IPS DF 4.7 (cell line): ENCODE results near the gene STRA6.

Source experiments
- DNase-seq: peaks from one replicate; pipeline ENCODE4 v3.0.0-alpha.2; 2013; ENCODE audit warnings: low spot score; ENCODE audit errors: extremely low read depth

STRA6 gene

DNA sequence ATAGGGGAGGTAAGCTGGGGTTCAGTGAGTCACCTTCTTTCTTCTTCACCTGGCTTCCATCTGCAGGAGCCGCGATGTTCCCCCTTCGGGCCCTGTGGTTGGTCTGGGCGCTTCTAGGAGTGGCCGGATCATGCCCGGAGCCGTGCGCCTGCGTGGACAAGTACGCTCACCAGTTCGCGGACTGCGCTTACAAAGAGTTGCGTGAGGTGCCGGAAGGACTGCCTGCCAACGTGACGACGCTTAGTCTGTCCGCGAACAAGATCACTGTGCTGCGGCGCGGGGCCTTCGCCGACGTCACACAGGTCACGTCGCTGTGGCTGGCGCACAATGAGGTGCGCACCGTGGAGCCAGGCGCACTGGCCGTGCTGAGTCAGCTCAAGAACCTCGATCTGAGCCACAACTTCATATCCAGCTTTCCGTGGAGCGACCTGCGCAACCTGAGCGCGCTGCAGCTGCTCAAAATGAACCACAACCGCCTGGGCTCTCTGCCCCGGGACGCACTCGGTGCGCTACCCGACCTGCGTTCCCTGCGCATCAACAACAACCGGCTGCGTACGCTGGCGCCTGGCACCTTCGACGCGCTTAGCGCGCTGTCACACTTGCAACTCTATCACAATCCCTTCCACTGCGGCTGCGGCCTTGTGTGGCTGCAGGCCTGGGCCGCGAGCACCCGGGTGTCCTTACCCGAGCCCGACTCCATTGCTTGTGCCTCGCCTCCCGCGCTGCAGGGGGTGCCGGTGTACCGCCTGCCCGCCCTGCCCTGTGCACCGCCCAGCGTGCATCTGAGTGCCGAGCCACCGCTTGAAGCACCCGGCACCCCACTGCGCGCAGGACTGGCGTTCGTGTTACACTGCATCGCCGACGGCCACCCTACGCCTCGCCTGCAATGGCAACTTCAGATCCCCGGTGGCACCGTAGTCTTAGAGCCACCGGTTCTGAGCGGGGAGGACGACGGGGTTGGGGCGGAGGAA, 69.6 kb downstream of the STRA6 start:
- no peak for DNase-seq

DNA sequence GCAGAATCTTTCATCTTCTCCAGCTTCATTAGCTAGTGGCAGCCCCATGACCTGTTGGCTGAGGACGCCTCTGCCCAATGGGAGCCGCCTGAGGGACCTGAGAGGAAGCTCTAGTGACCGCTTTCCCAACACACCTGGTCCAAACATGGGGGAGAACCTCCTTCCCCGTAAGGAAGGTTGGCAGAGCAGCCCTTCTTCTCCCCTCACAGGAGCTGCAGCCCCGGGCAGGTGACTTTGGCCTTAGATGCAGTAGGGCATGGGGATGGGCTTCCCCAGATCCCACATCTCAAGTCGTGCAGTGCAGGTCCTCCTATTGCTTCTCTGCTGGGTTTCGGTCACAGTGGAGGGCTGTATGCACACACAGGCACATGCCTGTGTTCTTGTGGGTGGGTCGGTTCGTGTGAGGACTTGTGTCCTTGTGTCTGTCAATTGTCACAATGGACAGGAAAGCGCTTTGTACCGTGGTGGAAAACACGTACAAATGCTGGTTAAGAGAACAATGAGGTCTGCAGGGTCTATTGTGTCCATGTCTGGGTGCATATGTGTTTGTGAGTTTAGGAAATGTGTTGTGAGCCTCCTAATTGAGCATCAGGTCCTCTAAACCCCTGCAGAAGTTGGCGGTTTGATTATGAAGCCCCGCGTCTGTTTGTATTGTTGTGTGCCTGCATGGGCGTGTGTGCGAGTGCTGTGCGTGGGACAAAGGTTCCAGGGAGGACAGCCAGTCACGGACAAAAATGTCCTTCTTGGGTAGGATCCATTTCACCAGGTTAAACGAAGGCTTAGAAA, 70.8 kb downstream of the STRA6 start:
- DNase-seq = no peak

DNA sequence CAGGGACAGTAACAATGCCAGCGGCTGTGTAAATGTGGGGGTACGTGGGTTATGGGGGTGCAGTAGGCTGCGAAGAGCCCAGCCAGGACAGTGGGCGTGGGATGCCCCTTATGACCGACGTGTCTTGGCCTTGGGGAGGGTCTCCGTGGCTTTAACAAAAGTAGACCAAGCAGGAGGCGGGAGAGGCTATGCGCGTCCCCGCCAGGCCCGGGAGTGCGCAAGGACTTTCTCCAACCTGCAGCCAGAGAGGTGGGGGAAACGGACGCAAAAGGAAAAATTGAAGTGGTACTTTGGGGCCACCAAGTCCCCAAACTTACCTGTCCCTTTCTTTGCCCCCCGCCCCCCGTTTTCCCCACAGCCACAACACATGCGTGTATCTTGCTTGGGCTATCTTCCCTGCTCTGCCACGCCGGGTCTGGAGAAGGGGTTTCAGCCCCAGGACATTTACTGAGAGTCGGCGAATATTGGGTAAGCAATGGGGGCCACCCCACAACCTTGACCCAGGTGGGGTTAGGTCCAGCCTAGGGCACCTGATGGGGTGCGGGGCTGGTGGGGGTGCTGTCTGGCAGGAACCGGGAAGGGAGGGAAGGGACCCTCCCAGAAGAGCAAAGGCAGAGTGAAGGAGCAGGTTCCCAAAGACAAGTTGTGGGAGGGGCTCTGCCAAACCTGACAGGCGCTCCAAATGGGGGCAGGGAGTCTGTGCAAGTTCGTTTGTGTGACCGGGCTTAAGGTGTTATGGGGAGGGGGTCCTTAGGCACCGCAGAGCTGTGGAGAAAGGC, 71.5 kb downstream of the STRA6 start:
- DNase-seq = no peak

DNA sequence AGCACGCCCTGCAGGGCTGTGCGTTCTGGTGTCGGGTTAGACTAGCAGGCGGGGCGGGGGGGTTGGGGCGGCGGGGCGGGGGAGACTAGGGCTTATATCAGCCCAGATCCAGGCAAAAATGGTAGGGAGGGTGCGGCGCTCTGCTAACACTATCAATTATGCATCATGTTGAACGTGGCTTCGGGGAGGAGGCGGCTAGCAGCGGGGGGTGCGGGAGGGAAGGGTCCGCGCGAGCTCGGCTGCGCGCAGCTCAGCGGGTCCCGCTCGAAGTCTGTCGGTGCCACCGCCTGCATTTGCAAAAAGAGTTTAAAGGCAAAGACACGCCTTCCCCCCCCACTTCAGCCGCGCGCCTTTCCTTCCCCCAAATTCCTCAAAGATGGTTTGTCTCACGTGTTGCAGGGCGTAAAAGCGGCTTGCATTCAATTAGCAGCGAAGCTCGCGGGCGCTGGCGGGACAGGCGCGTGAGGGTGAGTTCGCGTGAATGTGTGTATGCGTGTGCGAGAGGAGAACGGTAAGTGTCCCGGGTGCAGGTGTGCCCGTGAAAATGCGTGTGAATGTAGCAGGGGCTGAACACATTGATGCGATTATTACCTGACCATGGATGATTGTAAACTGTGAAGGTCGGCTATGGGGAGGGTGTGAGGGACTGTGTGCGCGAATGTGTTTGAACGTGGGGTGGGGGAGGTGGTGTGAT, 72.3 kb downstream of the STRA6 start, which contains the start of gene ISLR2:
TSS of gene ISLR2 (plus strand) at position 432 of the 694 bp plus-strand sequence. CDS start 2,169 bp downstream, outside the sequence.
- DNase-seq = no peak

DNA sequence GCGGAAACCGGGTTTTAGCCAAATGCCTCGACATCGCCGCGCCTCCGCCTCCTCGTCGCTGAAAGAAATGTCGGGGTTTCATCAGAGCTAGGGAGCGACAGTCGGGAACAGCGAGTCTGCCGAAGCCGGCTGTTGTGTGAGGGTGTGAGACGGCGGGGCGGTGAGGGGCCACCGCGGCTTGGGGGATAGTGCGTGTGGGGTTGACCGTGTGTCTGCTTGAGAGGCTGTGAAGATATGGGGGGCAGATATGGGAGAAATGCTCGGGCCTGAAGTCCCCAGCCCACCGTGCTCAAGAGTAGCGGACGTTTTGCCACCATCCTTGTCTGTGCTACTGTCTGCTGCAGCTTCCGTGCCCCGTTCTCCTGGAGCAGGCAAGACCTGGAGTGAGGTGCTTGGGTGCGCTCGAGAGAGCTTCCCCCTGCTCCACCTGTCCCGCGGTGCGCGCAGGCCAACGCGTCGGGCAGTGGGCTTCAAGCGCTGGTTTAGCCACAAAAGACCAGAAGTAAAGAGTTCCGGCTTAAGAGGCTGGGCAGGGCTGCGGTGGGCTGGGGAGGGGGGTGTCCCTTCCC, 72.9 kb downstream of the STRA6 start:
- DNase-seq = no peak
